ENCODE measurements around the gene KRTAP5-1. TPM values are rescaled to one million over a fixed set of nuclear protein-coding genes. Genes with fewer than 3 reads are reported as not detected.

Gene KRTAP5-1
- not detected for total RNA-seq

GRCh38 chr11:1584661-1585370, at the start of gene KRTAP5-1:
KRTAP5-1 (minus strand) TSS chr11:1585283; CDS start chr11:1585249, 34 bp downstream.

GRCh38 chr11:1629326-1630185, 44.5 kb upstream of the KRTAP5-1 start, which contains the start of gene KRTAP5-5:
KRTAP5-5 (plus strand) TSS chr11:1629775; CDS start chr11:1629841, 66 bp downstream.

GRCh38 chr11:1622086-1622485, 37.0 kb upstream of the KRTAP5-1 start, which contains the start of gene KRTAP5-4:
KRTAP5-4 (minus strand) TSS chr11:1622138; CDS start chr11:1622093, 45 bp downstream.

GRCh38 chr11:1608363-1608762, 23.3 kb upstream of the KRTAP5-1 start, which contains the start of gene KRTAP5-3:
KRTAP5-3 (minus strand) TSS chr11:1608463; CDS start chr11:1608385, 78 bp downstream.

GRCh38 chr11:1597994-1598380, 12.9 kb upstream of the KRTAP5-1 start, which contains the start of gene KRTAP5-2:
KRTAP5-2 (minus strand) TSS chr11:1598294; CDS start chr11:1598250, 44 bp downstream.

GRCh38 chr11:1572197-1573076, 12.6 kb downstream of the KRTAP5-1 start, which contains the start of gene DUSP8:
DUSP8 (minus strand) TSS chr11:1572271; CDS start chr11:1565826, 6,445 bp downstream.

Other genes starting within 250 kb of the KRTAP5-1 start
- 0.47 TPM for gene BRSK2, start 195.3 kb downstream of the KRTAP5-1 start, total RNA-seq
- 32.3 TPM for gene MOB2, start 98.5 kb downstream of the KRTAP5-1 start, total RNA-seq
- gene DUSP8, start 13.0 kb downstream of the KRTAP5-1 start, total RNA-seq: 4.3 TPM
- gene KRTAP5-2, start 13.0 kb upstream of the KRTAP5-1 start, total RNA-seq: not detected
- gene KRTAP5-3, start 23.2 kb upstream of the KRTAP5-1 start, total RNA-seq: not detected
- not detected for gene KRTAP5-4, start 36.9 kb upstream of the KRTAP5-1 start, total RNA-seq
- gene KRTAP5-5, start 44.5 kb upstream of the KRTAP5-1 start, total RNA-seq: not detected
- not detected for gene KRTAP5-6, start 111.9 kb upstream of the KRTAP5-1 start, total RNA-seq
- gene IFITM10, start 165.3 kb upstream of the KRTAP5-1 start, total RNA-seq: 0.35 TPM
- gene CTSD, start 178.6 kb upstream of the KRTAP5-1 start, total RNA-seq: 236 TPM
- gene SYT8, start 249.7 kb upstream of the KRTAP5-1 start, total RNA-seq: 0.82 TPM